ENCODE data around the gene CAMK4. TPM values are rescaled to one million over a fixed set of nuclear protein-coding genes. Genes with fewer than 3 reads are reported as not detected.

Gene CAMK4
- polyA plus RNA-seq, 1 donor (not counting 4 experiments of a cell fraction or from before 2014, with no cell fraction given) = 0.45 TPM

GRCh38 chr5:111214052-111214742, 10.0 kb upstream of the CAMK4 start:
- TF ChIP-seq EZH2 (IDR thresholded peaks at IDR 0.05; ENCODE audit: low read length) = no peak
- no peak for TF ChIP-seq CTCF (optimal IDR thresholded peaks at IDR 0.05 in 1 of 3, IDR thresholded peaks at IDR 0.05 in 1 of 3, conservative IDR thresholded peaks at IDR 0.05 in 1 of 3; ENCODE audit: extremely low read depth in 1 of 3, insufficient read depth in 2 of 3, low read length in 3 of 3)
- DNase-seq (ENCODE audit: low read depth, low spot score) = no peak
- peaks cover 16% of the 10 kb centered on the region for H3K27me3 ChIP-seq (ENCODE audit: control insufficient read depth, extremely low read depth, insufficient read depth, low read length)
- H3K9me3 ChIP-seq (ENCODE audit: control insufficient read depth, low read depth, low read length) = no peaks in the 10 kb centered on the region
- no peak overlapping the region for H3K4me3 ChIP-seq (ENCODE audit: control insufficient read depth in 2 of 3, extremely low read depth in 1 of 3, insufficient read depth in 2 of 3, low read depth in 1 of 3, low read length in 3 of 3)
- no peak for FAIRE-seq
- H3K79me2 ChIP-seq (ENCODE audit: control insufficient read depth, insufficient read depth, low read length) = no peaks in the 10 kb centered on the region
- no peaks in the 10 kb centered on the region for H3K4me1 ChIP-seq (ENCODE audit: control insufficient read depth, extremely low read depth, insufficient read depth, low read length)
- no peak overlapping the region for H3K9ac ChIP-seq (ENCODE audit: control insufficient read depth, extremely low read depth, insufficient read depth, low read length)
- no peaks in the 10 kb centered on the region for H4K20me1 ChIP-seq (ENCODE audit: control insufficient read depth, extremely low read depth, insufficient read depth, low read length)
- no peaks in the 10 kb centered on the region for H3K36me3 ChIP-seq (ENCODE audit: control insufficient read depth in 2 of 2, extremely low read depth in 1 of 2, insufficient read depth in 2 of 2, low read length in 2 of 2)
- H3K27ac ChIP-seq (ENCODE audit: control insufficient read depth, insufficient read depth, low read length) = no peak overlapping the region
- H3K9me1 ChIP-seq (ENCODE audit: control insufficient read depth, extremely low read depth, insufficient read depth, low read length) = no peaks in the 10 kb centered on the region
- H2AFZ ChIP-seq (ENCODE audit: control insufficient read depth, low read length) = no peak overlapping the region
- dilution Hi-C loops (cut with MboI; ENCODE audit: extremely low pct_ligation_motif_present, low sequenced_read_pairs) = no loop called here
- no peak overlapping the region for H3K4me2 ChIP-seq (ENCODE audit: control insufficient read depth, extremely low read depth, insufficient read depth, low read depth, low read length)

GRCh38 chr5:111215971-111216370, 8.2 kb upstream of the CAMK4 start:
- H2AFZ ChIP-seq (ENCODE audit: control insufficient read depth, low read length) = no peak overlapping the region
- no peaks in the 10 kb centered on the region for H4K20me1 ChIP-seq (ENCODE audit: control insufficient read depth, extremely low read depth, insufficient read depth, low read length)
- no peak overlapping the region for H3K9ac ChIP-seq (ENCODE audit: control insufficient read depth, extremely low read depth, insufficient read depth, low read length)
- dilution Hi-C loops (cut with MboI; ENCODE audit: extremely low pct_ligation_motif_present, low sequenced_read_pairs) = no loop called here
- TF ChIP-seq EZH2 (IDR thresholded peaks at IDR 0.05; ENCODE audit: low read length) (no peak), CTCF (optimal IDR thresholded peaks at IDR 0.05 in 1 of 3, IDR thresholded peaks at IDR 0.05 in 1 of 3, conservative IDR thresholded peaks at IDR 0.05 in 1 of 3; ENCODE audit: extremely low read depth in 1 of 3, insufficient read depth in 2 of 3, low read length in 3 of 3) (no peak)
- no peaks in the 10 kb centered on the region for H3K4me1 ChIP-seq (ENCODE audit: control insufficient read depth, extremely low read depth, insufficient read depth, low read length)
- no peaks in the 10 kb centered on the region for H3K9me3 ChIP-seq (ENCODE audit: control insufficient read depth, low read depth, low read length)
- H3K9me1 ChIP-seq (ENCODE audit: control insufficient read depth, extremely low read depth, insufficient read depth, low read length) = no peaks in the 10 kb centered on the region
- peaks cover 5% of the 10 kb centered on the region for H3K27me3 ChIP-seq (ENCODE audit: control insufficient read depth, extremely low read depth, insufficient read depth, low read length)
- no peak overlapping the region for H3K27ac ChIP-seq (ENCODE audit: control insufficient read depth, insufficient read depth, low read length)
- no peaks in the 10 kb centered on the region for H3K36me3 ChIP-seq (ENCODE audit: control insufficient read depth in 2 of 2, extremely low read depth in 1 of 2, insufficient read depth in 2 of 2, low read length in 2 of 2)
- FAIRE-seq (no peak), DNase-seq (ENCODE audit: low read depth, low spot score) (no peak)
- no peak overlapping the region for H3K4me3 ChIP-seq (ENCODE audit: control insufficient read depth in 2 of 3, extremely low read depth in 1 of 3, insufficient read depth in 2 of 3, low read depth in 1 of 3, low read length in 3 of 3)
- H3K79me2 ChIP-seq (ENCODE audit: control insufficient read depth, insufficient read depth, low read length) = no peaks in the 10 kb centered on the region
- H3K4me2 ChIP-seq (ENCODE audit: control insufficient read depth, extremely low read depth, insufficient read depth, low read depth, low read length) = no peak overlapping the region

Data from keratinocyte (primary cell).